Tibial nerve (tissue), 4 donors: Measurements from ENCODE around the gene ST7L. TPM values are rescaled to one million over a fixed set of nuclear protein-coding genes. Genes with fewer than 3 reads are reported as not detected.
"Not testable (repeated sequence)": the region's sequence is repeated elsewhere in the genome, so short reads cannot be mapped to it uniquely, and the experiment has no call there.

Experiments
- DNase-seq, 2 donors: peaks; one replicate each; pipeline ENCODE4 v3.0.0-alpha.2; 2019; ENCODE audit warnings: low spot score in 2 of 2
- H3K27ac ChIP-seq, 4 donors: fragments of 200-600 bp; sonication (generic) in 3 of 4; one replicate each; pipeline ENCODE4 v1.5.1; 2017 to 2019; ENCODE audit warnings: mild to moderate bottlenecking in 1 of 4
- H3K27me3 ChIP-seq, 2 donors: fragments of 200-600 bp; sonication (generic) in 1 of 2; one replicate each; pipeline versions ENCODE4 v1.5.1 to v1.6.0; 2017 to 2019
- H3K36me3 ChIP-seq, 3 donors: fragments of 200-600 bp; sonication (generic); one replicate each; pipeline ENCODE4 v1.5.1; 2018 to 2019
- H3K4me1 ChIP-seq, 4 donors: fragments of 200-600 bp; sonication (generic) in 3 of 4; one replicate each; pipeline ENCODE4 v1.5.1; 2017 to 2019
- H3K4me3 ChIP-seq, 4 donors: fragments of 200-600 bp; sonication (generic) in 3 of 4; one replicate each; pipeline ENCODE4 v1.5.1; 2017 to 2019; ENCODE audit warnings: mild to moderate bottlenecking in 1 of 4, moderate library complexity in 1 of 4
- H3K9me3 ChIP-seq, 4 donors: fragments of 200-600 bp; sonication (generic) in 3 of 4; one replicate each; pipeline ENCODE4 v1.5.1; 2017 to 2019
- EP300 ChIP-seq, 2 donors: sonication (generic); formaldehyde crosslinking; IDR thresholded peaks; one replicate each; pipeline ENCODE4 v1.6.1; 2017; ENCODE audit warnings: antibody characterized with exemption in 2 of 2, mild to moderate bottlenecking in 1 of 2
- POLR2A ChIP-seq, 2 donors: fragments of 450-650 bp; IDR thresholded peaks; one replicate each; pipeline ENCODE4 v1.6.1; 2017; ENCODE audit warnings: antibody characterized with exemption in 2 of 2, mild to moderate bottlenecking in 2 of 2, moderate library complexity in 2 of 2
- WGBS, 2 donors: methylation state at CpG; one replicate each; pipeline ENCODE4 v1.1.5; 2018; 5-methylcytosine and 5-hydroxymethylcytosine counted together
- small RNA-seq: library from RNA; depleted of rRNA; stranded (forward); fragments of <200 nt; gene quantifications from one replicate; pipeline ENCODE3, GENCODE V24; 2016
- total RNA-seq, 4 donors: library from RNA; depleted of rRNA; stranded (reverse); fragments of >200 nt; gene quantifications; one replicate each; pipeline ENCODE4 v1.1.0, GENCODE V29; 2016
- TF ChIP-seq, protein P1 (sequence below), 5 experiments: fragments of 200-600 bp in 3 of 5; fragments of 450-650 bp in 2 of 5; sonication (generic) in 3 of 5; IDR thresholded peaks; one replicate each; pipeline ENCODE4 v1.5.1; 2016 to 2019; ENCODE audit warnings: antibody characterized with exemption in 5 of 5, mild to moderate bottlenecking in 3 of 5, moderate library complexity in 2 of 5

The ST7L gene
- total RNA-seq, 4 donors from 2014 or later, result 18.4 to 24.0 (median 20.4) TPM

DNA sequence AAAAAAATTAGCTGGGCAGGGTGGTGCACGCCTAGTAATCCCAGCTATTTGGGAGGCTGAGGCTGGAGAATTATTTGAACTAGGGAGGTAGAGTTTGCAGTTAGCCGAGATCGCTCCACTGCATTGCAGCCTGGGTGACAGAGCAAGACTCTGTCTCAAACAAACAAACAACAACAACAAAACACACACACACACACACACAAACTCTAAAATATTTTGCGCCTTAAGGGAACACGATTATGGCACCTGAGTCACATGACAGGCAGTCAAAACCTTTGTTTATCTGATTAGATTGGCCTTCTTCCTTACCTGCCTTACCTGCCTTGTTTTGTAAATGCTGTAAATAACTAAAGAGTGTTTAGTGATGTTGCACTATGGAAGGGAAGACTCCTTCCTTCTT, 130.8 kb downstream of the ST7L start:
- Histone ChIP-seq H3K36me3 (no peaks in the 10 kb centered on the region), H3K4me3 (no peak overlapping the region), H3K4me1 (no peaks in the 10 kb centered on the region), H3K9me3 (no peaks in the 10 kb centered on the region), H3K27me3 (no peaks in the 10 kb centered on the region), H3K27ac (no peak overlapping the region)
- 90 to 97% methylated on average over 5 of the region's 5 CpGs for WGBS, 2 donors
- no peak for DNase-seq
- TF ChIP-seq, protein P1, sequence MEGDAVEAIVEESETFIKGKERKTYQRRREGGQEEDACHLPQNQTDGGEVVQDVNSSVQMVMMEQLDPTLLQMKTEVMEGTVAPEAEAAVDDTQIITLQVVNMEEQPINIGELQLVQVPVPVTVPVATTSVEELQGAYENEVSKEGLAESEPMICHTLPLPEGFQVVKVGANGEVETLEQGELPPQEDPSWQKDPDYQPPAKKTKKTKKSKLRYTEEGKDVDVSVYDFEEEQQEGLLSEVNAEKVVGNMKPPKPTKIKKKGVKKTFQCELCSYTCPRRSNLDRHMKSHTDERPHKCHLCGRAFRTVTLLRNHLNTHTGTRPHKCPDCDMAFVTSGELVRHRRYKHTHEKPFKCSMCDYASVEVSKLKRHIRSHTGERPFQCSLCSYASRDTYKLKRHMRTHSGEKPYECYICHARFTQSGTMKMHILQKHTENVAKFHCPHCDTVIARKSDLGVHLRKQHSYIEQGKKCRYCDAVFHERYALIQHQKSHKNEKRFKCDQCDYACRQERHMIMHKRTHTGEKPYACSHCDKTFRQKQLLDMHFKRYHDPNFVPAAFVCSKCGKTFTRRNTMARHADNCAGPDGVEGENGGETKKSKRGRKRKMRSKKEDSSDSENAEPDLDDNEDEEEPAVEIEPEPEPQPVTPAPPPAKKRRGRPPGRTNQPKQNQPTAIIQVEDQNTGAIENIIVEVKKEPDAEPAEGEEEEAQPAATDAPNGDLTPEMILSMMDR (IDR thresholded peaks at IDR 0.05), result no peak
- TF ChIP-seq POLR2A (IDR thresholded peaks at IDR 0.05) (no peak), EP300 (IDR thresholded peaks at IDR 0.05) (no peak)

DNA sequence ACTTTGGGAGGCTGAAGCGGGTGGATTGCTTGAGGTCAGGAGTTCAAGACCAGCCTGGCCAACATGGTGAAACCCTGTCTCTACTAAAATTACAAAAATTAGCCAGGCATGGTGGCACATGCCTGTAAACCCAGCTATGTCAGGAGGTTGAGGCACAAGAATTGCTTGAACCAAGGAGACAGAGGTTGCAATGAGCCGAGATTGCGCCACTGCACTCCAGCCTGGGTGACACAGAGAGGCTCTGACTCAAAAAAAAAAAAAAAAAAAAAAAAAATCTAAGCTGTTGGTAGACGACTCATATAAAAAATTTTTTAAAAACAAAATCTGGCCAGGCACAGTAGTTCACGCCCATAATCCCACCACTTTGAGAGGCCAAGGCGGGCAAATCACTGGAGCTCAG, 131.3 kb downstream of the ST7L start:
- WGBS, 2 donors, result 86 to 97% methylated on average over 6 of the region's 6 CpGs
- H3K27me3 ChIP-seq, result not testable (repeated sequence)

GRCh38 chr1:112486063-112486462, 132.9 kb downstream of the ST7L start:
- H3K4me1 ChIP-seq, H3K9me3 ChIP-seq, H3K36me3 ChIP-seq, H3K4me3 ChIP-seq, DNase-seq, H3K27me3 ChIP-seq, H3K27ac ChIP-seq: not testable (repeated sequence)
- WGBS, 2 donors, result 100% methylated on average over 1 of the region's 1 CpG

More for the DNA sequence above, 131.3 kb downstream of the ST7L start:
- not testable (repeated sequence) for H3K4me1 ChIP-seq, H3K9me3 ChIP-seq, H3K36me3 ChIP-seq, H3K4me3 ChIP-seq, DNase-seq, H3K27ac ChIP-seq

DNA sequence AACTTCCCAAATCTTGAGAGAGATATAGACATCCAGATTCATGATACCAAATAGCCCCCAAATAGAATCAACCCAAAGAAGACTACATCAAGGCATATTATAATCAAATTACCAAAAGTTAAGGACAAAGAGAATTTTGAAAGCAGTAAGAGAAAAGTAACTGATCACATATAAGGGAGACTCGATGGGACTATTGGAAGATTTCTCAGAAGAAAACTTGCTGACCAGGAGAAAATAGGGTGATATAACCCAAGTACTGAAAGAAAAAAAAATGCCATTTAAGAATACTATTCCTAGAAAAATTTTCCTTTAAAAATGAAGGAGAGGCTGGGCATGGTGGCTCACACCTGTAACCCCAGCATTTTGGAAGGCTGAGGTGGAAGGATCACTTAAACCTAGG, 140.6 kb downstream of the ST7L start:
- no peaks in the 10 kb centered on the region for H3K4me1 ChIP-seq
- H3K27ac ChIP-seq, result no peak overlapping the region
- peaks cover 0 to 47% (median 3%) of the 10 kb centered on the region in 4 donors for H3K9me3 ChIP-seq
- no peaks in the 10 kb centered on the region for H3K27me3 ChIP-seq
- 91 to 93% methylated on average over 1 of the region's 1 CpG for WGBS, 2 donors
- TF ChIP-seq POLR2A (IDR thresholded peaks at IDR 0.05) (no peak), EP300 (IDR thresholded peaks at IDR 0.05) (no peak)
- TF ChIP-seq, protein P1 (IDR thresholded peaks at IDR 0.05), result no peak
- no peak for DNase-seq
- H3K4me3 ChIP-seq, result no peak overlapping the region
- H3K36me3 ChIP-seq, result peaks cover 0 to 10% (median 0%) of the 10 kb centered on the region in 3 donors

GRCh38 chr1:112477550-112477949, 141.4 kb downstream of the ST7L start:
- peaks cover 0 to 47% (median 3%) of the 10 kb centered on the region in 4 donors for H3K9me3 ChIP-seq
- no peak for DNase-seq
- H3K27me3 ChIP-seq, result no peaks in the 10 kb centered on the region
- H3K4me1 ChIP-seq, result no peaks in the 10 kb centered on the region
- H3K27ac ChIP-seq, result no peak overlapping the region
- no peak overlapping the region for H3K4me3 ChIP-seq
- TF ChIP-seq, protein P1 (IDR thresholded peaks at IDR 0.05), result no peak
- no peak for TF ChIP-seq POLR2A (IDR thresholded peaks at IDR 0.05)
- TF ChIP-seq EP300 (IDR thresholded peaks at IDR 0.05), result no peak
- H3K36me3 ChIP-seq, result peaks cover 0 to 10% (median 0%) of the 10 kb centered on the region in 3 donors

Small RNAs within 50 kb of the gene (small RNA-seq; reads per million reads assigned to genes)
- gene RNU7-70P, result not detected

Other genes starting within 250 kb of the ST7L start
- gene CTTNBP2NL, start 222.9 kb downstream of the ST7L start, total RNA-seq, result 10 to 100 TPM; 18.8 to 28.0 (median 20.8) TPM
- 10 to 100 TPM in 2 of 4 donors, 1 to 10 TPM in 2; 3.6 to 12.2 (median 9.7) TPM for gene WNT2B, start 110.2 kb downstream of the ST7L start, total RNA-seq
- gene CAPZA1, start 691 bp upstream of the ST7L start, total RNA-seq, result 100 to 1,000 TPM in 3 of 4 donors, 10 to 100 TPM in 1; 90.8 to 126 (median 114) TPM
- gene MOV10, start 55.5 kb upstream of the ST7L start, total RNA-seq, result 10 to 100 TPM; 30.6 to 69.9 (median 43.8) TPM
- gene RHOC, start 88.0 kb upstream of the ST7L start, total RNA-seq, result 100 to 1,000 TPM; 225 to 297 (median 293) TPM
- gene PPM1J, start 96.2 kb upstream of the ST7L start, total RNA-seq, result 1 to 10 TPM in 3 of 4 donors, under 1 TPM in 1; 0.66 to 3.3 (median 1.8) TPM